HG03025 (cell line): ENCODE measurements around the gene YOD1.
"Not testable (repeated sequence)": the region's sequence is repeated elsewhere in the genome, so short reads cannot be mapped to it uniquely, and the experiment has no call there.

Experiments used
- ATAC-seq: cut with Tn5 transposase; IDR thresholded peaks from one replicate; pipeline ENCODE4 v1.9.1; 2021; ENCODE audit warnings: mild to moderate bottlenecking, moderate library complexity; ENCODE audit not compliant: unreplicated experiment, low FRiP score

YOD1 gene

DNA sequence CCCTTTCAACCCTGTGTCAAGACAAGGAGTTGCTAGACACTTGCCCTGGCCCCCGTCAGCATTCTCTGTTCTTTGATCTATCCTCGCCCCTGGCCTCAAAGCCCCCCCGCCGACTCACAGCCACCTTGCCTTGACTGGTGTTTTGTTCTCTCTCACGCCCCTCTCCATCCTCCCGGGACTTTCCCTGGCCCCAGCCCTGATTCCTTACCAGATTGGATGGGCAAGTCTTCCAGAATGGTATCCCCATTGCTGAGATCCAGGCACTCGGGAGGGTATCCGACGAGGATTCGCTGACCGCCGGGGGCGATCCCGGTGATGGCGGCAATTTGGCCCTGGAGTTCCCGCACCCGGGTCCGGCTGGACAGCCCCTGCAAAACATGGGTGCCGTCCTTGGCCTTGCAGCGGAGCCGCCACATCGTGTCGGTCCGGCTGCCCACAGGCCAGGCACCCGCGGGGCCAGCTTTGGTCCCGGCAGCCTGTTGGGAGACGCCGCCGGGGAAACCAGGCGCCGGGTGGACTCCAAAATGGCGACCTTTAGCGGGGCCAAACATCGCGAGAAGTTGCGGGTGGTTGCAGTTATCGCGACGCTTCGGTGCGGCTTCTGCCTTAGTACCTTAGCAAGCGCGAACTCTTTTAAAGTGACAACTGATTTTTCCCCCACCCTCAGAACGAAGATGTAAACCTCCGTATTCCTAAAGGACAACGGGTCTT lies 373 bp downstream of the YOD1 start:
- no peak for ATAC-seq

DNA sequence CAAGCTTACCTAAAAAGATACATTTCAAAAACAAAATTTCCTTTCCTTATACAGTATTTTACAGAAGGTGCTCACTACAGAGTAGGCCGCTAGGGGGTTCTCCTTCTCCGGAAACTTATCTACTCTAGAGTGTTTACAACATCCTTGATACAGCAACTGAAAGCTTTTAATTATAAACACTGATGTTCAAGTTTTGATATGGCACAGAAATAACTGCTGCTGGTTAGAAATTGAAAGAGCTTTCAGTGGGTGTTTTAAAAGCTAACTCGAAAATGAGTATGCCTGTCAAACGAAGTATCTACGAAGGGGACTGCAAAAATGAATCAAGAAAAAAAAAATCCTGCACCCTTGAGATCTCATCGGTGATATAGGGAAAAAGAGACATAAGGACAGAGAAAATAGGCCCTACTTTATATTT lies 1.0 kb downstream of the YOD1 start:
- no peak for ATAC-seq

DNA sequence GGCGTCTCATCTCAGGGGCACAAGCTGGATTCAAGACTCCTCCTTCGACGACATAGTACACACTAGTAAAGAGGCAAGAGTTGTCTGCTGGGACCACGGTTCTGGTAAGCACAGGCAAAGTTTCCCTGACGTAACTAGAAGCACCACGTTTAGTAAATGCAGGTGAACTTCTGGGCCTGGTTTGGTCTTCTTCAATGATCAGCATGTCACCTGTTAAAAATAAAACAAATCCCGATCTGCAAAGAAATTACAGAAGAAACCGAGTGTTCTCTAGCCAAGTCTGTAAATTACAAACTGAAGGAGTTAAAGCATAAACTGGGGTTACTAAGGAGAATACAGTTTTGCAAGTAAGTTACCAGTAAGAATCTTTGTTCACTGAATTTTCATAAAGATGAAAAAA lies 1.5 kb downstream of the YOD1 start:
- no peak for ATAC-seq

DNA sequence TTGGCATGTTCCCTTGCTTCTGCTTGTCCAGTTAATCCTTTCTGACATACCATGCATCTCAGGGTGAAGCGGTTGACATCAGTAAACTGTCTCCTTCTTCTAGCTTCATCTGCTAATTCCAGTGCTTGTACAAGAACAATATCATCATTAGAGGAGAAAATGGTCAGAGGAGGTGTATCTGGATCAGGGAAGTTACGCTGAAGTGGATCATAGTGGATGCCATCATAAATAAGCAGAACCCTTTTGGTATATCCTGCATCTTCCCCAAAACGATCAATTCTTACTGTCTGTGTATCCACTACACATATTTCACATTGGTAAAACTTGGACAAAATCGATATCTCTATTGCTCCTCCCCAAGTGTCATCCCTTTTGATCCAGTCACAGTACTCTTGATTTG lies 2.0 kb downstream of the YOD1 start:
- ATAC-seq, result no peak

DNA sequence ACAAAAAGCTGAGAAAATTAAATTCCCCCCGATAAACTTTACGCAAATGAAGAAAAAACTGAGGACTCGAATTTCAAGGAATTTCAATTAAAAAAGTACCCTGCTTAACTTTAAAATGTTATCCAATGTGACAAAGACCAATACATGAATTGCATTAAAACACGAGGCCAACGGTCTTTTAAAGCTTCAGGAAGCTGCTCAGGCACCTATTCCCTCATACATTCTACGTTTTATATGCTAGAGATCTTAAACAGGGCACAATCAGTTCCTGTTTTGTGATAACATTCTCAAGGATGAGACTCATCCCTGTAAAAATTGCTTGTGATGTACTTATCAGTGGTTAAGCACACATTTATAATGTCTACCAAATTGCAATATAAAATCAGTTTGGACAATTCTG lies 3.0 kb downstream of the YOD1 start:
- ATAC-seq, result no peak

DNA sequence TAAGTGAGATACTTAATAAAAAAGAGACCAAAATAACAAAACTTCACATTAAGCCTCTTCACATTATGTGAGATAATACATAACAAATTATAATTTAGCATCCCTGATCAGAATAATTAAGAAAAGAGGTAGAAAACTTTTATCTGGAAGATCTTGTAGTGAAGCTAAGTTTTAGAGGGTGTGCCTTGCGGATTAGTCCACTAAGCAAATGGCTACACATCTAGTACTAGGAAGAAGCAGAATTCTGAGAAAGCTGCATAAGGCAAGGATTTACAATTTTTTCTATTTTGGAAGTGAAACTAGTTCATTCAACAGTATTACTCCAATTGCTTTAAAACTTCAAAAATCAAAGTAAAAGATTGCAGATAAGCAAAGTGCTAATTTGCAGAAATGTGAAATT lies 3.5 kb downstream of the YOD1 start:
- ATAC-seq, result no peak

DNA sequence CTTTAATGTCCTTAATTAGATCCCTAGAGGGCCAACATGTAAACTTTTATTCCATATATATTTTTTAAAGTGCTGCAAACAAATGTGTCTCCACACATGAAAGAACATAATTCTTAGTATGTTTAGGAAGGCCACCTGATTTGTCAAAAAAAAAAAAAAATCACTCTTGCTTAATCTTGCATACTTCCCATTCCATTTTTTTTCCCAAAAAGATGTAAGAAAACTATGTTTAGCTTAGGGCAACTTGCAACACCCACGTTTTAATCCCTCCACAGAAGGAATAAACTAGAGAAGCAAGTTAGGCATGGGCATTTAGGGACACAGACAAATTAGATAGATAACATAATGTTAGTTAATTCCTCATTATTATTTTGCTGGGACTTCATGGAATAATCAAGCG lies 5.6 kb downstream of the YOD1 start:
- ATAC-seq, result no peak

DNA sequence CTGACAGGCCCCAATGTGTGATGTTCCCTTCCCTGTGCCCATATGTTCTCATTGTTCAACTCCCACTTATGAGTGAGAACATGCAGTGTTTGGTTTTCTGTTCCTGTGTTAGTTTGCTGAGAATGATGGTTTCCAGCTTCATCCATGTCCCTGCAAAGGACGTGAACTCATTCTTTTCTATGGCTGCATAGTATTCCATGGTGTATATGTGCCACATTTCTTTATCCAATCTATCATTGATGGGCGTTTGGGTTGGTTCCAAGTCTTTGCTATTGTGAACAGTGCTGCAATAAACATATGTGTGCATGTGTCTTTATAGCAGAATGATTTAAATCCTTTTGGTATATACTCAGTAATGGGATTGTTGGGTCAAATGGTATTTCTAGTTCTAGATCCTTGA lies 9.6 kb downstream of the YOD1 start:
- not testable (repeated sequence) for ATAC-seq

DNA sequence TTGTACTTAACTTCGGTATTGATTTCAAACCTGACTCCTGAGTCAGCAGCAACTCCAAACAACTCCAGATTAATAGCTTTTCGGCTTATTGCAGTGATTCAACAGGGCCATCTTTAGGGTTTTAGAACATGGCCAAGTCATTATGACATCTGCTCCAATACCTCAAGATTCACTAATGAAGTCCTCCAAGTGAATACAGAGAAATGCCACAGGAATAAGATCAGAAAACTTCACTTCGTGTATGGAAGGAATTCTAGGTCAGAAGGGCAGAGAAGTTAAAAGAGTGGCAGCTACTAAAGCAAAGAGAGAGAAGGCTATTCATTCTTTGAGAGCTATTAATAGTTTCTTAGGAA lies 10.9 kb downstream of the YOD1 start:
- ATAC-seq, result no peak

DNA sequence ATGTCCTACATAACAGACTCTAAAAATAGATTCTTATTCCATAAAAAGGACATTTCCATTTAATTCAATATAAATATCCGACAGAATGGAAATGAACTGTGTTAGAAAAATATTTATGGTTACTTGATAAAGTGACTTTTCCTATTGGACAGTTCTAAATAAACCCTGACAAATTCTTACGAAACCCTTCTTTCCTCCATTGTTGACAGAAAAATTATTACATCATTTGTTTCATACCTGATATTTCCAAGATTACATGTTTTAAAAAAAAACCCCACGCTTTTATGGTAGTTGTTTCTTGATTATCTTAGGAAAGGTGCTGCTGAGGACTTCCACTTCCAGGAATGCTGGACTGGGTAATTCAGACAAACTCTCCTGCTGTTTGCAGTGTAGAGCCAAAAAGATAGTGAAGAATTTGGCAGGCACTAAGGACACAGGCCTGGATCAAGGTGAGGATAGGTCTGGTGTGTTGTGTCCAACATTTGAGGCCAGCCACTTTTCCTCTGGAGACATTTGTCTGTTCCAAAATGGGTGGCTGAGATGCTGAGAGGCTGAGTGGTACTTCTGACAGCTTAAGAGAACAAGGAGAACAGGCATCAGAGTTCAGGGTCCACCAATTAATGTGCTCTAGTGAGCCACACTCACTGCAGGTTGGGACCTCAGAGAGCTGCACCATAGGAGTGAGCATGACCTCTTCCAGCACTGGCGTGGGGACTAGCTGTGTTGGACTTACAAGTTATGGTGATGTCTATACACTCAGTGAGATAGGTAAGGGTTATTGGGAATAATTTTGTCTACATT lies 11.4 kb downstream of the YOD1 start:
- no peak for ATAC-seq

DNA sequence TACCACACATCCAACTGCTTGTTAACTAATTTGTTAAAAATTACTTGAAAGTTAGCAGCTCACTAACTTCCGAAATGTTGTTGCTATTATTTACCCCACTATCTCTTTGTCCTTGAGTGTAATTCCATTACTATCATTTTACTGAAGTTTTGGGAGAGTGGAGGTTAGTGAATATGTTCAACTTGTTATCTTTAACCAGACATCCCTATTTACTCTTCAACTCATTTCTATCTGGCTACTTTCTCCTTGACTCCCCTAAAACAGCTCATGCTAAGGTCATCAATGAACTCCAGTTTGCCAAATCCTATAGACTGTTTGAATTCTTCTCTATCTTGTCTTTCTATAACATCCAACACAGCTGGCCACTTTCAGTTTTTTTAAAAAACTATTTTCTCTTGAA lies 14.1 kb downstream of the YOD1 start:
- no peak for ATAC-seq

DNA sequence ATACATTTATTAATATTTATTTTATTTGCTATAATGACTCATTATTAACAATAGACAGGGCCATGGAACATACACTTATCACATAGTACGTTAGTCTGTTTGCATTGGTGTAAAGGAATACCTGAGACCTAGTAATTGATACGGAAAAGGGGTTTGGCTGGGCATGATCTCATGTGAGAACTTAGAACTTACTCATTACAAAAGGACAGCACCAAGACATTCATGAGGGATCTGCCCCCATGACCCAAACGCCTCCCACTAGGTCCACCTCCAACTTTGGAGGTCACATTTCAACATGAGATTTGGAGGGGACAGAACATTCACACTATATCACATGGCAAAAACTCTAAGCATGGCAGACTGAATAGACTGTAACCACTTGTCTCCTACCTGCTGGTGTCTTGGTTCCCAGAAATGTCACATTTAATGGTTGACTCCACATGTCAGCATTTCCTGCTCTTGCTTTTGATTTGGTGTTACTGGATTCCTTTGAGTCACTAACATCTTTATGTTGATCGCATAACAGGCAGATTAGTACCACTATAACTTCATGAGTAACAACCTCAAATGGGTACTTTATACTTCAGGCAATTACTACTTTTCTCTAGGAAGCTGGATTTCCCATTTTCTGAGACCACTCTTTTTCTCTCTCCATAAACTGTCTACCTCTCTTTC lies 15.0 kb downstream of the YOD1 start:
- no peak for ATAC-seq

DNA sequence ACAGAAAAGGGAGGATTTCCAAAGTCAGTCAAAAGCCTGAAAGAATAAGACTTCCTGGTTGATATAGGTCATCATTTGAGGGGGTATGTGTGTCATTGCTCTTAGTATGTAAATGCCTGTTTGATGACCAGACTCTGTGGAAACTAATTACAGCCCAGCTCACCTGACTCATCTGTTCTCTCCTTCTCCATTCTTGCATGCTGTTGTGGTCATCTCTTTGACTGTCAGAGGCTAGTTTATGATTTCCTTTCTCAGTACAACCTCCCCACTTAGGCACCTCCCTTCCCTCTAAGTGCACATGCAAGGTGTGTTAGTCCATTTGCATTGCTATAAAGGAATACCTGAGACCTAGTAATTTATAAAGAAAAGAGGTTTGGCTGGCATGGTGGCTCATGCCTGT lies 16.0 kb downstream of the YOD1 start:
- ATAC-seq, result no peak

DNA sequence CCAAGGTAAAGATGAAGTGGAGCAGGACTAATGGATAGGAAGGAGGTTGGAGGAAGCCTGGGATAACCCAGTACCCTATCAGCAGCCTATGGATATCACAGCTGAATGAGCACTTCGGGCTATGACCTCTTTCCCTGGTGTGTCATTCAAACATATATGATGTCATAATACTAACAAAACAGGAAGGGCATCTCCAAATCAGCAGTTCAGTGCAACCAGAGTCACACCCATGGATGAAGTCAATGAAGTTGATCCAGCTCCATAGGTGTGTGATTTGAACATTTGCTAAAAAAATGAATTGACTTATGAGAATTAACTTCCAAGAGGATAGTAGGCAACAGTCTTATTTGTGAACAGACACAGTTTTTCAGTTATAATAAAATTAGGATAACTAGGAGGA lies 16.8 kb downstream of the YOD1 start:
- ATAC-seq, result no peak

DNA sequence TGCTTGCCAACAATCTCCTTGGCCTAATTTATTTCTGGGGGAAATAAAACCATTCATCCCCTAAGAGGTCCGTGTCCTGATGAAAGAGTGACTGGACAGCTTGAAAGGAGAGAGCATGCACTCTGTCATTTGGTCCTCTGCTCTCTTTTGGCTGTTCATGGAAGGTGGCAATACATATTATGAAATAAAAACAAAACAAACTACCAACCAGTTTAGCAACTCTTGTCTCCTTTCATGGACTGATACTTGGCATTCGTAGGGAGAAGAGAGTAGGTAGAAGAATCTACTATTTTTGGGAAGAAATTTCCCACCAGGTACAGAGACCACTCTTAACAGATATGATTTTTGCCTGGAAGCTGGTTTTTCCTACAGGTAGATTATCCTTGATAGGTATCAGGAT lies 17.7 kb downstream of the YOD1 start:
- ATAC-seq, result no peak

DNA sequence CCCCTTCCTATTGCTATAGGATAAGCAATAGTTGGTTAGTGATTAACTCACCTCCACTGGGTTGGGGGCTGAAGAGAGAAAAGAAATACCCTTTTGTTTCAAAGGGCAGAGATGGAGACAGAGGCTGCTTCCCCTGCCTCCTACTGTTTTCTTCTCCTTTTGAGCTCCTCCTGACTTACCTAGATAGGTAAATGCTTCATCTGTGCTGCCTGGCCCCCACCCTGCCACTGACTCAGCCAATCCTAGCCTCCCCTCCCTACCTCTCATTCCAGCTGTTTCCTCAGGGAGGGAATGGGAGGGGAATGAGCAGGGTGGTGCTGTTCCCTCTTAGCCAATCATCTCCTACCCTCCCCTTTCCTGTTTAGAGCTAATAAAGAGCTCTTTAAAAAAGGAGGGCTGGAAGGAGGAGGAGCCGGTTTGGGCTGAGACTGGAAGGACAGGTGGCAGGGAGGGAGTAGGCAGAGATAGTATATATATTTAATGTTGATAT lies 18.4 kb downstream of the YOD1 start, which contains the start of gene C1orf116:
Gene C1orf116, minus strand, starts transcription at position 229 of the 490 bp plus-strand sequence. CDS start 5,158 bp downstream, outside the sequence.
- no peak for ATAC-seq

DNA sequence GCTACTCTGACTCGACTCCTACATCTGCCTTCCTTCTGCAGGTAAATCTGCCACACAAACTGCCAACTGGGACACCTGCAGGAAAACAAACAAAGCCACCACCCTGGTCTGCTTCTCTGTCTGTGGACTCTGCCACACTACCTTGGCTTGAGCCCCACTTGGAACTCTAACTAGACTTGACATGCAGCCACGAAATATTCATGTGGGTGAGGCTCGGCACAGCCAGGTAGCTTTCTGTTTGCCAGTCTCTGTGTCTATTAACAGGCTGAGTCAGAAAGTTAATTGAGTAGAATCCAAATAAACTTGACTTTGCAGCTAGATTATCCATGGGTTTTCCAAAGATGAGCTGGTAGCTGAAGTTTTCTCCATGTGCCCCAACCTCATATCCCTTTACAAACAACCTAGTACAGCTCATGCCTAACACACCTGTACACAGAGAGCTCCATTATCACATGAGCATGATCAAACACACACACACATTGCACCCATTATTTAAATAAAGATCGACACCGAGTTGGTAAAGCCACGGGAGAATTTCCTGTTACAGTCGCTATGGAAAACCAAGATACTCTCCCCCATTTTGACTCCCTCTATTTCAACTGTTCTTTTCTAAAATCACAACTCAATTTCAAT lies 19.3 kb downstream of the YOD1 start:
- no peak for ATAC-seq

DNA sequence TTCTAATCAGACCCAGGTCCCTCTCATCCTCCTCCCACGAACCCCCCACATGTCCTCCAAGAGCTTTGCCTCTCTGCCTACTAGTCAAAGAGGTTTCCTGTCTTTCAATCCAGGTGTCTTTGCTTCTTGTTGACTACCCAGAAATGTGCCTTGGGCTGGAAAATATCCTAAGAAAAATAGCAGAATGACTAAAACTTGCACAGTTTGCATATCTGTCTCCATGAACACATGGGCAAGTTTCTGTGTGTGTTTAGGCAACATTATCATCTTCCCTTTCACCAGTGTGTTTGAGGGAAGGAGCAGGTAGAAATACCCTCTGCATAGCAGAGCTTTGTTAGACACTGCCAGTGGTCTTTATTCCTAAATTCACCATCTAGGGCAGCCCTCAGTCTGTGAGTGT lies 20.0 kb downstream of the YOD1 start:
- ATAC-seq, result no peak

DNA sequence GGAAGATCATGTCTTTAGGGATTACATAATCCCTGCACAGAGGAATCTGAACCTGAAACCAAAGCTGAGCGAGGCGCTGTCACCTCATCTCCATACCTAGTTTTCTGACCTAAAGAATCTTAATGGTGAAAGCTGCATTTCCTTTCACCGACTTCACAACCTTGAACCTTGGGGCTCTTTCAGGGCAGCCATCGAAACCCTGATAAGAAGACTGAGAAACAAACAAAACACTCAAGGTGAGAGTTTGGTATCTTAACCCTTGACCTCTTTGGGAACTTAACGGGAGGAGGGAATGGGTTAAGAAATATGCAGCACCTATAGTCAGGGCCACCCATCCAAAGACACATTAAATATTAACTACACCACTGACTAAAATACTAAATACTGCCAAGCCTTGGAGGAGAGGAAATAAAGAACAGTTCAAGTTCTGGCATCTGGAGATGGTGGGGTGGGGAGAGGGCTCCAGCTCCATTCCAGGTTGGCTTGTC lies 20.4 kb downstream of the YOD1 start:
- no peak for ATAC-seq

DNA sequence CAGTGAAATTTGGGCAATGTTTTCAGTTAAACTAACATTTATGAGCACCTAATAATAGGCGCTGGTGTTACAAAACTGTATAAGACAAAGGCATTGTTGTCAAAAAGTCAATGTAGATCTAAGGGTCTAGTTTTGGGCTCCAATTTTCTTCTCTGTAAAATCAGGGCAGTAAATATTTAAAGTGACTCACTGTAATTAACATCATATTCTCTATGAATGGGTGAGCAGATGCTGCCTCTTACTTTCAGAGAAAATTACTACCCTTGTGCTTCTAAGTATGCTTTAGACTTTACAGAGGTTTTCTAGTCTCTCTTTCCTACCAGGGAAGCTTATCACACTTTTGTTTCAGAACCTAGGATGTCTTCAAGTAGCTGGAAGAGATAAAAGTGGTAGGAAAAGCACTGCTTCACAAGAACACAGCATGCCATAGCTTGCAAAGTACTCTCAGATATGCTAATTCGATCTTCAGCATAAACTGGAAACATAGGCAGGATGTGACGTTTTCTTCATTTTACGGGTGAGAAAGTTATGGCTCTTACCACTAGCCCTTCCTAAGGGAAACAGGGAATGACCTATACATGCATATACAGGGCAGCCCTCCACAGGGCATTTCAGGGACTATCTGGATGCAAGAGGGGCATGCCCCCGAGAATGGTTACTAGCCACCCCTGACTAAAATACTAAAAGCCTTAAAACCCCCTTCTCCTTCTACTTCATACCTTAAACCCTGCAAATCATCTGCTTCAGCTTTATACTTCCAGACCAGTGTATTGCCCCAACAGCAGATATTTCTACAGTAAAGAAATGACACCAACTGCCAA lies 21.1 kb downstream of the YOD1 start:
- ATAC-seq, result no peak
